GM19397 (cell line): Measurements from ENCODE around the gene NEURL1.
"Not testable (repeated sequence)": the region's sequence is repeated elsewhere in the genome, so short reads cannot be mapped to it uniquely, and the experiment has no call there.

Experiments
- ATAC-seq: cut with Tn5 transposase; IDR thresholded peaks from one replicate; pipeline ENCODE4 v1.9.1; 2021; ENCODE audit warnings: mild to moderate bottlenecking, moderate library complexity; ENCODE audit not compliant: unreplicated experiment

Gene NEURL1

DNA sequence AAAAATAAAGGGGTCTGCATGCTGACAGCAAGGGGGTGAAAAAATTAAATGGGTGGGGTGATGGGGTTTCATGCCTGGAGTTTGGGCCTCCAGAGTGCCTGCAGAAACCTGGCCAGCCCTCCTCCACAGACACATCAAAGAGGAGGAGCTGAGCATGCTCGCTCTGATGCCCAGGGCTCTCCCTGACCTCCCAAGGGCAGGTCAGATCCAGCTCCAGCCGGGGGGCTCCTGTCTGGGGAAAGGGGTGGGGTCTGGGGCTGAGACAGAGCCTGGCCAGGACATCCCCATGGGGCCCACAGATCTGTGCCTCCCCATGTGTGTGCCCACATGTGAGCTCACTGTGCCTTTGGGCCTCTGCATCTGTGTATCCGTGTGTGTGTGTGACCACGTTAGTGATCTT lies 33.9 kb upstream of the NEURL1 start:
- ATAC-seq, result no peak

DNA sequence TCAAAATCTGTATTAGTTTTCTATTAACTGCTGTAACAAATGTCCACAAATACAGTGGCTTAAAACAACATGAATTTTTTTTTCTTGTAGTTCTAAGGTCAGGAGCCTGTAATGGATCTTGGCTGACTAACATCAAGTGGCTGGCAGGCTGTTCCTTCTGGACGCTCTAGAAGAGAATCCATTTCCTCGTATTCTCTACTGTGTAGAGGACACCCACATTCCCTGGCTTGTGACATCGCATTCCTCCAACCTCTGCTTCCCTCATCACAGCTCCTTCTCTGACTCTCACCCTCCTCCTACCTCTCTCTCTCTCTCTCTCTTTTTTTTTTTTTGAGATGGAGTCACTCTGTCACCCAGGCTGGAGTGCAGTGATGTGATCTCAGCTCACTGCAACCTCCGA lies 30.0 kb upstream of the NEURL1 start:
- no peak for ATAC-seq

DNA sequence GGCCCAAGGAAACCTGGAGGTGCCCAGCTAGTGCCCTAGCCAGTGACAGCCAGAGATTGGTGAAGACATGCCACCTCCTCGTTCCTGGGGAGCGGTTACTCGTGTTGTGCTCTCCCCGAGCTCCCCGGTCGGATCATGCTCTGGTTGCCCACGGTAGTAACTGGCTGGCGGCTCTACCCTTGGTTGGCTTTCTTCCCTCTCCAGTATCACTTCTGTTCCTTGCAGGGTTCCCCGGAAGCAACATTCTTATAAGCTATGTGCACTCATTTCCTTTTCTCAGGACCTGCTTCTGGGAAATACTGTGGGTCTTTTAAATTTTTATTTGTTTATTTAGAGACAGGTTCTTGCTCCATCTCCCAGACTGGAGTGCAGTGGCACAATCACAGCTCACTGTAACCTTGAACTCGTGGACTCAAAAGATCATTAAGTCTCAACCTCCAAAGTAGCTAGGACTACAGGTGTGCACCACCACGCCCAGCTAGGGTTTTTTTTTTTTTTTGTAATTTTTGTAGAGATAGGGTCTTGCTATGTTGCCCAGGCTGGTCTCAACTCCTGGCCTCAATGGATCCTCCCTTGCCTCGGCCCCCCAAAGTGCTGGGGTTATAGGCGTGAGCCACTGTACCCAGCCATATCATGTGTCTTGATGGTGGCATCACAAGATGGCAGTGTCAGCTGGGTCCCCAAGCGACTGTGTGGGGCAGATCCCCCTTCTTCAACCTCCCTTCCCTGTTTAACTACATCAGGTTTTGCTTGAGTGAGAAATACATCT lies 27.9 kb upstream of the NEURL1 start:
- ATAC-seq, result no peak

DNA sequence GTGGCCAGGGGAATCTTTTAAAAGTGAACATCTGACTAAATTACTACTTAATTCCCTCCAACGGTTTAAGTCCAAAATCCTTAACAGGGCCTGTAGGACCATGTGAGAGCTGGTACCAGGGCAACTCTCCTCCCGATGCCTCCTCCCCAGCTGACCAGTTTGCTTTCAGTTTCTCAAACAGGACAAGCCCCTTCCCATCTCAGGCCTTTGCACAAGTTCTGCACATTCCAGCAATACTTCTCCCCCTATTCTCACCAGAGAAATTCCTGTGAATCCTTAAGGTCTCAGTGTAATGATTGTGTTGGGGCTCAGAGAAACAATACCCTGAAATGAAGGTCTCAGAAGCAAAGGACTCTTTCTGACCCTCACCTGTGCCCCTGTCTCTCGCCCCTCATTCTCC lies 26.8 kb upstream of the NEURL1 start:
- ATAC-seq, result no peak

DNA sequence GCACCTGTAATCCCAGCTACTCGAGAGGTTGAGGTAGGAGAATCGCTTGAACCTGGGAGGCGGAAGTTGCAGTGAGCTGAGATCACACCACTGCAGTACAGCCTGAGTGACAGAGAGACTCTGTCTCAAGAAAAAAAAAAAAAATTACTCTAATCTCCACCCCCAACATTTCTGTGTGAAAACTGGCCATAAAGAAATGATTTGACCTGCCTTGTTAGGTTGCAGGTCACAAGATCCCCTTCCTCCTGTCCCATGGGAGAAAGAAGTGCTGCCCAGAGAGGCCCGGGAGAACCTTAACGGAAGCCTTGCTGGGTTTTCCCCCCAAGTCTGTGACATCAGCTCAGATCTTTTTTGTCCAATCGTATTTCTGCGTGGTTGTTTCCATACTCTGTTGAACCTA lies 26.1 kb upstream of the NEURL1 start:
- no peak for ATAC-seq

DNA sequence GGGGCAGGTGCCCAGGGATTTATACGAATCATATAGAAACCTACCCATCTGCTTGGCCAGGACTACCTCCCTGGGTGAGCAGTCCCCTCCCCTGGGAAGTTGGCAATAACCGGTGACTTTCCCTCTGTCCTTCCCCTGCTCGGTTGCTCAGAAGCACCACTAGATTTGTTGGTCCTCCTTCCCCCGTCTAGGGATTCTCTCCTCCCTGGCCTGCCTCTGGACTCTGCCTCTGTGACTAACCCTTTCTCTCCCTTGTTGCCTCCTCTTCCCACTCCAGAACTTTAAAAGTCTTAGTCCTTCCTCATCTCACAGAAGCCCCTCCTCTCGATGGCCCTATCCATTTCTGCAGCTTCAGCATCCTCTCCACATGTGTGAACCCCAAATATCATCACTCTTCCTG lies 24.3 kb upstream of the NEURL1 start:
- ATAC-seq, result no peak

DNA sequence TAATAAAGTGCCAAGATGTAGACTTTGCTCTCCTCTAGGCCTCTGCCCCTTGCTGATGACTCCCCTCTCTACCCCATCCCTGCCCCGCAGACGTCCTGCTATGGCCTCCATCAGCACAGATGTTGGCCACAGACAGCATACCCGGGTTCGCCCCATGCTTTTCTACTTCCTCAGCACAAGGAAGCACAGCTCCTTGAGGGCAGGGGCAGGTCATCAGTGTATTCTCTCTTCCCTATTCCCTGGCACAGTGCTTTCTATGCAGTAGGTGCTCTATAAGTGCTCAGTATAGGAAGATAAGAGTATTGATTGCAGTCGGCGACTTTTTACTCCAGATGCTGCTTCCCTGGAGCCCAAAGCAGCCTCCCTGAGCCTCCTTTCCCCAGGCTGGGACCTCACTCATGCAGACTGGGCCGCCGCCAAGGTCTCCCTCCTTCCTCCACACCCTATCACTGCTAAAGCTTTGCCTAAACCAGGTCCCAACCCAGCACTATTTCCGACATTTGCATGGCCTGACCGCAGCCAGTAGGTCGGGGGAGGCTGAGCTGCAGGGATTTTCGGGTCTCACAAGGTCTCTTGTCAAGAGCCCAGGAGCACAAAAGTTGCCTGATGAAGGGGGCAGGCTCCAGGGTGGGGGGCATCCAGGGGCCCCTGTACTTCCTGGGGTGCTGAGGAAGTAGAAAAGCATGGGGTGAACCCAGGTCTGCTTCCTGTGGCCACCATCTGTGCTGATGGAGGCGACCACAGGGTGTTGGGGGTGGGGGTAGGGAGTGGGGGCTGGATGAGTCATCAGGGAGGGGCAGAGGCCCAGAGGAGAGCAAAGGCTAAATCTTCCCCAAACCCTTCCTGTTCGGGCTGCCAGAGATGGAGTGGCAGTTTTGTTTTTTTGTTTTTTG lies 22.5 kb upstream of the NEURL1 start:
- peak; percentile 85 for ATAC-seq

DNA sequence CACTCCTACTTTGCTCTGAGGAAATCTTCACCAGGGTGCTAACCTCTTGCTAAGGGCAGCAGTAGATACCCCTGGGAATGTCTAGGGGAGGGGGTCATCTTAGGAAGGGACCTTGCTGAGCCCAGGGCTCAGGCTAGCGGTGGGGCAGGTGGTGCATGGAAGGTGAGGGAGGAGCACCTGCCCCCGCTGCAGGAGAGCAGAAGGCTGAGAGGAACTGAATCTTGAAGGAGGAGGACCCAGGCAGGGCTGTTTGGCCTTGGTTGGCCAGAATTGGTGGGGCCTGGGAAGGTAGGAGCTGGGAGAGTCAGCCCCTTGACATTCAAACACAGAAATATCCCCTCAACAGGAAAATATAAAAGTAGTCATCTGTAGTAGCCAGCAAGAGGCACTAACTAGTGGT lies 21.5 kb upstream of the NEURL1 start:
- ATAC-seq, result no peak

DNA sequence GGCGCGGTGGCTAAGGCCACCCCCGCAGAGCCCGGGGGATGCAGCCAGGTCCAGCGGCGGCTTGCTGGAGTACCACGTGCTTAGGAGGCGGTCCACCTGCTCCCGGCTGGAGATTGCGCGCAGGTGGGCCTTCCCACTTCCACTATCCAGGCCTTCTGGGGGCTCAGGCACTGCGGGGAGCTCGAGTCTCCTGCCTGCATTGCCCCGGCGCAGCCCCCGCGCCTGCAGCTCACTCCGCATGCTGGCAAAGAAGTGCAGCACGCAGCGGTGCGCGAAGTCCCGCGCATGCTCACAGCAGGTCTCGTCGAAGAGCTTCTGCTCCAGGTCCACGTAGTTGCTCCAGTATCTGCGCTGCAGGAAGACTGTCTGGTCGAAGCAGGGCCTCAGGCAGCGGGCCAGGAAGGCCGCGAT lies 20.2 kb upstream of the NEURL1 start:
- no peak for ATAC-seq

DNA sequence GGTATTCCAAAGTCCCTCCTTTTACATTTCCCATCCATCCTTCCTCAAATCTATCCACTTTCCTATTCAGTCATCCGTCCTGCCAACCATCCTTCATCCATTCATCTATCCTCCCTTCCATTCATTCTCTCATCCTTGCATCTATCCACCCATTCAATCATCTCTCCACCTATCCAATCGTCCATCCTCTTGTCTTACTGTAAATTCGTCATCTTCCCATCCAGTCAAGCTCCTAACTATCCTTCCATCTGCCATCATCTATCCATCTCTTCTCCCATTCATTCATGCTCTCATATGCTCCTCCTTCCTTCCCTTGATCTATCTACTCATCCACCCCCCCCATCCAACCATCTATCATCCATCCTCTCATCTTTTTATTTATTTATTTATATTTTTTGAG lies 19.4 kb upstream of the NEURL1 start:
- ATAC-seq, result no peak

DNA sequence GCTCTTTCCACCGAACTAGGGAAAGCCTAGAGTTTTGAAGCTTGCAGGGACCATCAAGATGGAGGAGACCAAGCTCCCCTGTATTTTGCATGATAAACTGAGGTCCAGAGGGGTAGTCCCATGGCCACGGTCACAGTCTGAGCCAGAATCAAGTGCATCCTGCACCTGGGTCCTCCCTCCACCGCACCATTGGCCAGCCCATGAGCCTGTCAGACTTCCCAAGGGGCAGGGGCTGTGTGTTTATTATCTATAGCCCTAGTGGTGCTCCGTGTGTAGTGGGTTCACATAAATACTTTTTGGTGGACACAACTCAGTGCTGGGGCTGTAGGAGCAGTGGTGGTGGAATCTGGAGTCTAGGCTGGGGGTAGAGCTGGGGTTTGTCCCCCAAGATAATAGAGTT lies 18.1 kb upstream of the NEURL1 start:
- no peak for ATAC-seq

DNA sequence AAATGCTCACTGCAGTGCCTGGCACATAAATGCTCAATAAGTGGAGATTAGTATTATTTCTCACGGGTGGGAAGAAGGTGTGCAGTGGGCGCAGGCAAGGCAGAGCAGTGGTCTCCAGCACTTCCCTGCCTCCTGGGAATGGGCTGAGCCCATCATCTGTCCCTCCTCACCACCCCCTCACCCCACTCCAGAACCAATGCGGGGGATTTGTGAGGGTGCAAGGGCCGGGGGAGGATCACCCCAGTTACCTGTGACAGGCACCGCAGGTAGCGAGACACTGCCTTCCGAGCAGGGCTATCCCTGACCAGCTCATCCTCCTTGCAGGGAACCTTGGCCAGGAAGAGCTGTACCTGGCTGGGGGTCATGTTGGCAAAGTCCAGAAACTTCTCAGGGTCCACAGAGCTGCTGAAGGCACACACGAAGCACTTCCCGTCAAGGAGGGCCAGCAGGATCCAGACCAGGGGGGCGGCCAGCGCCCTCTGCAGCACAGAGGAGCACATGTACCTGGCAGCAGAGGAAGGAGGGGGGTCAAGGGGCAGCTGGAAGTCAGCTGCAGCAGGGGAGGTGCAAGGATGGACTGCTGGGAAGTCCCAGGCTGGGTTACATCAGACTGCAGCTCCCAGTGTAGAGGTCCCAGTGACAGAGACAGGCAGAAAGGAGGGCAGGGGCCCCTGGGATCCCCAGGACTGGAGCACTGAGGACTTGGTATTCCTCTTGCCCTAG lies 17.3 kb upstream of the NEURL1 start:
- ATAC-seq, result no peak

DNA sequence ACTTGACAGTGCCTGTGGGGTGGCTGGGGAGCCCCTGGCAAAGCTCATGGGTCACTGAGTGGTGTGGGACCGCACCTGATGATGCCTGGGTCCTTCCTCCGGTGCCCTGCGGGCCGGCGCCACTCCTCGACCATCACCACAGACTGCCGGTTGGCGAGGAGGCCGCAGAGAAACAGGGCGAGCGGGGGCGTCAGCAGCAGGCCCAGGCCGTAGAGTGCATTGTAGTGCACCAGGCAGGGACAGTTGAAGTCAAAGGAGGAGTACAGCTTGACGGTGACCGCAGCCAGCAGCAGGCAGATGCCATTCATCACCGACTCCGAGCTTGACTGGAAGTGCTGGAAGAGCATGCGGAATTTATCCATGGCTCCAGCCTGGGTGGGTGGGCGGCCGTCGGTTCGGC lies 14.8 kb upstream of the NEURL1 start:
- no peak for ATAC-seq

DNA sequence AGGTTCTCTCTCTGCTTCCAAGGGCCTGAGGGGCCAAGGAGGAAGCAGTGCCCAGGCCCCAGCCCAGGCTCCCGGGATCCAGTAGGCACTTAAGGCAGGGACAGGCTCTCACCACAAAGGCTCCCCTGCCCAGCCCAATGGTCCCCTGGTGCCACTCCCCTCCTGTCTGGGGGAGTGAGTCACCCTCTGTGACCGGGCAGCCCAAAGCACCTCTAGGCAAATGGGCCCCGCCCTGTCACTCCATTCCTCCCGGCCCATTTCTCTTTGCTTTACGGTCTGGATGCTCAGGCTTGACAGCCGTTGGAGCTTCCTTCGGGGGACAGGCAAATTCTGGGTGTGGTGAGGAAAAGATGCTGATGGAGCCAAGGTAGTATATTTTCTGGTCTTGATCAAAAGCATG lies 14.4 kb upstream of the NEURL1 start, which contains the start of gene CALHM3:
Gene CALHM3 (minus strand): TSS at position 106 of the 400 bp plus-strand sequence. CDS start 208 bp downstream, outside the sequence.
- no peak for ATAC-seq

DNA sequence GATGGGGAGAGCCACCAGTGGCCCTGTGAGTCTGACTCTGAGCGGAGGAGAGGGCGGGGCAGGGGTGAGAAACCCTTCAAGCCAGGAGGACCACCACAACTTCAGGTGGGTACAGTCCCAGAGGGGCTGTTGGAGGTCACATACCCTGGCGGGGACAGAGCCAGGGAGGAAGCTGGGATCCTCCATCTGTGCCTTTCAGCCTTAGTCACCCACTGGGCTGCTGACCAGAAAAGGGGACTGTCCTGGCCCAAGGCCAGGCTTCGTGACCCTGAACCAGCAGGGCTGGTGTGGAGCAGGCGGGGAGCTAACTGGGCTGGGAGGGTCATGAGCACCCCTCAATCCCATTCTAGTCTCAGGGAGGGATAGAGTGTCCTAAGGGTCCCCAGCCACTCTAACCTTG lies 13.0 kb upstream of the NEURL1 start:
- ATAC-seq, result no peak

DNA sequence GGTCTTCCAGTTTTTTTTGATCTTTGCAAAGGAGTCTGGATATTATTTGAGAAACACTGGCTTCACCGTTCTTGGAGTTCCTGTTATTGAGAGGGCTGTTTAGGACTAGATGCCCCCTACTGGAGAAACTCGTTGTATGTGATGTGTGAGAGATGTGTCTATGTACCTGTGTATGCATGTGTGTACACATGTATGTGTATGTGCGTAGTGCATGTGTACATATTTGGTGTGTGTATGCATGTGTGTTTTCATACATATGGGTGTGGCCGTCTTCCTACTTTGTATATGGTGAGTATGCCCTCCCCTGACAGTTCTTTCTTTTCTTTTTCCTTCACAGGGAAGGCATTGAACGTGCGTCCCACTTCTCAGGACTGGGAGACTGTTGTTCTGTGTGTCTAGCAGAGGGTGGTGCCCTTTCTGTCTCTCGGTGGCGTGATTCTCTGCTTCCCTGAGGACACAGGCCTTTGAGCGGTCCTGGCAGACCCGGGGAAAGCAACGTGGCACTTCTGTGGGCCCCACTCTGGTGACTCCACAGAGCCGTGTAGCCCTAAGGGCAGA lies 11.5 kb upstream of the NEURL1 start:
- no peak for ATAC-seq

DNA sequence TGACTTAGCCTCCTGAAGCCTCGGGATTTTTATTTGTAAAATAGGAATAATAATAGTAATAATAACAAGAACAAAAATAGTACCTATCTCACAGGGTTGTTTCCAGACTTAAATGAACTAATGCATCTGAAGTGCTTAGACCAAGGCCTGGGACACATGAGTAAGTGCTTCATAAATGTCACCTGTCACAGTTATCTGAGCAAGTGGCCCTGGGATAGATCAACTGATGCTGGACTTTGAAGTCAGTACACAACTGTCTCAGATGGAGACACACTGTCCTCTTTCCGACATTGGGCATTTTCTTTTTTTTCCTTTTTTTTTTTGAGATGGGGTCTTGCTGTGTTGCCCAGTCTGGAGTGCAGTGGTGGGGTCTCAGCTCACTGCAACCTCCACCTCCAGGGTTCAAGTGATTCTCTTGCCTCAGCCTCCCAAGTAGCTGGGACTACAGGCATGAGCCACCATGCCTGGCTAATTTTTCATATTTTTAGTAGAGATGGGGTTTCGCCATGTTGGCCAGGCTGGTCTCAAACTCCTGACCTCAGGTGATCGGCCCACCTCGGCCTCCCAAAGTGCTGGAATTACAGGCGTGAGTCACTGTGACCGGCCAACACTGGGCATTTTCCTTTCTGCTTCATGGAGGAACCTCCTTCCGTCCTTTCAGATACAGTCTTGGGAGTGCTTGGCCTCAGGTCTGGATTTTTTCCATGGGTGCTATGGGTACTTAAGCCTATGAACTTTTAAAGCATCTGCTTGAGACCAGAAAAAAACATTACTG lies 6.7 kb upstream of the NEURL1 start:
- ATAC-seq, result not testable (repeated sequence)

DNA sequence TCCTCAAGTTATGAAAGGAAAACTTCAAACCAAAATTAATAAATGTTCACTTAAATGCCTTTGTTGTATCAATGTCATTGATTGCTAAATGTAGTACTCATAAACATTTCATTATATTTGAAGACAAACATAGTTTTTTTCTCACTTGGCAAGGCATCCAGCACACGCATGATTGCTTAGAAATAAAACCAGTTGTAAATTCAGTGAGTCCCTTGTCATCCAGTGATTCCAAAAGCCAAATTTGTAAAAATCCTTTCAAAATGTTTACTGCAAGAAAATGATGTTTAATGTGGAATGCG lies 6.1 kb upstream of the NEURL1 start:
- ATAC-seq, result no peak

DNA sequence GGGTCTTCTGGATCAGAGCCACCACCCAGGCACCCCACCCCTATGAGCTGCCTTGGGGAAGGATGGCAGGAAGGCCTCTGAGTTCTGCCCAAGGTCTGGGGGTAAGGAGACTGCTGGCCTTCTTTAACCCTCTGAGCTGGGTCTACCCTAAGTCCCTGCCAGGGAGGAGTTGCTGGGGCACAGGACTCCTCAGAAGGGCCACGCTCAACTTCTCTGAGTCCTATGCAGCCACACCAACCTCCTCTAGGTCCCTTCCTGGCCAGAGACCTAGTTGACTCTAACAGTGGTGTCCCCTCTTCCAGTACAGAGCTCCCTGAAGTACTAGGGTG lies 2.6 kb upstream of the NEURL1 start:
- ATAC-seq, result no peak

DNA sequence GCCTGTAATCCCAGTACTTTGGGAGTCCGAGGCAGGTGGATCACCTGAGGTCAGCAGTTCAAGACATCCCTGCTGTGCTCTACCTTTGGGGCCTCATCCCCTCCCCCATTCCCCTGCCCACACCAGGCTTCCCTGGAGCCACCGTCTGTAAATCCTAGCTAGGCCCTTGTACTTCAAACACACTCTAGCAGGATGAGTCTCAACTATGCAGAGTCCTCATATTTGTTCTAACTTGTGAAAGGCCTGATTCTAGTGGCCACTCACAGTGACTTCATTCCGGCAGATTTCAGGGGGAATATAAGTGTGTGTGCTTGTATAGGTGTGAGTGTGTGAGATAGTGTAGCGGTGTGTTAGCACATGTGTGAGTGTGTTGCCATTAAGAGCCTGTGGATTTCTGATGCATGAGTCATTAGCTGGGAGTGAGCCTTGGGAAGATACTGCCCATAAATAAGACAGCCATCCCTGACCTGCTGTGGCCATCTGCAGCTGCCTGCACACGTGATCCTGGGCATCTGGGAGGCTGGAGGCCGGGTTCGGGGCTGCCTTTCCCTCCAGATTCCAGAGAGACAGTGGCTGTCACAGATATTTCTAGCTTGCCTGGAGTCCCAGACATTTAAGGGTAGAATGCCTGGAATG lies 1.7 kb upstream of the NEURL1 start:
- ATAC-seq, result no peak
